ENCODE data around the gene HSPG2.

- no peak for TF ChIP-seq CTCF (IDR thresholded peaks at IDR 0.05; ENCODE audit: low read length)
- TF ChIP-seq EZH2 (IDR thresholded peaks at IDR 0.05; ENCODE audit: borderline replicate concordance, low read length) = no peak
These were observed 38.5 kb downstream of the HSPG2 start for GRCh38 chr1:21898326-21899200.

Measured in OCI-LY1 (cell line).